Peyer's patch (tissue), 4 donors: ENCODE results near the gene OR2D3. TPM values are rescaled to one million over a fixed set of nuclear protein-coding genes. Genes with fewer than 3 reads are reported as not detected.
"Not testable (repeated sequence)": the region's sequence is repeated elsewhere in the genome, so short reads cannot be mapped to it uniquely, and the experiment has no call there.

ENCODE experiments used
- DNase-seq, 3 donors: peaks; one replicate each; pipeline ENCODE4 v3.0.0-alpha.2; 2017 to 2019
- H3K27ac ChIP-seq, 4 donors: fragments of 200-600 bp; sonication (generic); one replicate each; pipeline ENCODE4 v1.5.1; 2016 to 2019
- H3K27me3 ChIP-seq, 2 donors: fragments of 200-600 bp; sonication (generic); one replicate each; pipeline ENCODE4 v1.5.1; 2019
- H3K36me3 ChIP-seq, 3 donors: fragments of 200-600 bp; sonication (generic); one replicate each; pipeline ENCODE4 v1.5.1; 2016 to 2019
- H3K4me1 ChIP-seq, 4 donors: fragments of 200-600 bp; sonication (generic); one replicate each; pipeline ENCODE4 v1.5.1; 2016 to 2019
- H3K4me3 ChIP-seq, 4 donors: fragments of 200-600 bp; sonication (generic); 1 replicate in 3 of 4; 2 replicates in 1 of 4; pipeline ENCODE4 v1.5.1; 2016 to 2019; ENCODE audit warnings: mild to moderate bottlenecking in 1 of 4
- H3K9me3 ChIP-seq, 4 donors: fragments of 200-600 bp; sonication (generic); one replicate each; pipeline ENCODE4 v1.5.1; 2016 to 2019; ENCODE audit warnings: mild to moderate bottlenecking in 1 of 4
- CTCF ChIP-seq, 6 experiments: fragments of 450-650 bp in 4 of 6; fragments of 200-600 bp in 2 of 6; sonication (generic) in 1 of 6; IDR thresholded peaks; one replicate each; pipeline ENCODE4 v1.5.1; 2017 to 2019; ENCODE audit warnings: antibody characterized with exemption in 6 of 6, mild to moderate bottlenecking in 3 of 6, moderate library complexity in 1 of 6
- POLR2A ChIP-seq, 2 donors: fragments of 450-650 bp; IDR thresholded peaks; one replicate each; pipeline ENCODE4 v1.5.1; 2017; ENCODE audit warnings: antibody characterized with exemption in 2 of 2, mild to moderate bottlenecking in 2 of 2, moderate library complexity in 2 of 2
- total RNA-seq, 4 donors: library from RNA; depleted of rRNA; stranded (reverse); fragments of >200 nt; gene quantifications; one replicate each; pipeline ENCODE4 v1.1.0, GENCODE V29; 2016

OR2D3 gene
- total RNA-seq, 4 donors from 2014 or later: not detected

GRCh38 chr11:6900327-6900999 is 20.3 kb upstream of the OR2D3 start:
- Histone ChIP-seq H3K27me3 (no peaks in the 10 kb centered on the region), H3K4me1 (no peaks in the 10 kb centered on the region), H3K9me3 (no peaks in the 10 kb centered on the region), H3K4me3 (no peak overlapping the region), H3K36me3 (no peaks in the 10 kb centered on the region), H3K27ac (no peak overlapping the region)
- TF ChIP-seq CTCF (IDR thresholded peaks at IDR 0.05) (peak in 3 of 6 experiments; percentile 15 to 34 (median 25)), POLR2A (IDR thresholded peaks at IDR 0.05) (no peak)
- no peak for DNase-seq

- H3K27ac ChIP-seq, H3K36me3 ChIP-seq, H3K9me3 ChIP-seq, H3K4me3 ChIP-seq, DNase-seq, H3K27me3 ChIP-seq, H3K4me1 ChIP-seq: not testable (repeated sequence)
Measured at GRCh38 chr11:6904804-6905203, 16.0 kb upstream of the OR2D3 start.

GRCh38 chr11:6911378-6911777 is 9.4 kb upstream of the OR2D3 start:
- Histone ChIP-seq H3K27me3 (no peaks in the 10 kb centered on the region), H3K9me3 (no peaks in the 10 kb centered on the region), H3K4me1 (no peaks in the 10 kb centered on the region), H3K36me3 (no peaks in the 10 kb centered on the region), H3K27ac (no peak overlapping the region), H3K4me3 (no peak overlapping the region)
- TF ChIP-seq POLR2A (IDR thresholded peaks at IDR 0.05) (no peak), CTCF (IDR thresholded peaks at IDR 0.05) (no peak)
- DNase-seq: no peak

GRCh38 chr11:6911948-6912347 is 8.9 kb upstream of the OR2D3 start:
- DNase-seq: no peak
- no peaks in the 10 kb centered on the region for H3K4me1 ChIP-seq
- TF ChIP-seq CTCF (IDR thresholded peaks at IDR 0.05): no peak
- TF ChIP-seq POLR2A (IDR thresholded peaks at IDR 0.05): no peak

DNA sequence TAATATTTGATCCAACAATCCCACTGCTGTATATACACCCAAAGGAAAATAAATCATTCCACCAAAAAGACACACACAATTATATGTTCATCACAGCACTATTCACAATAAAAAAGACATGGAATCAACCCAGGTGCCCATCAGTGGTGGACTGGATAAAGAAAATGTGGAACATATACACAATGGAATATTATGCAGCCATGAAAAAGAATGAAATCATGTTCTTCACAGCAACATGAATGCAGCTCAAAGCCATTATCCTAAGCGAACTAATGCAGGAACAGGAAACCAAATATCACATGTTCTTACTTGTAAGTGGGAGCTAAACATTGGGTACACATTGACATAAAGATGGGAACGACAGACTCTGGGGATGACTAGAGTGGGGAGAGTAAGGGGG is 1.1 kb upstream of the OR2D3 start:
- TF ChIP-seq CTCF (IDR thresholded peaks at IDR 0.05) (no peak), POLR2A (IDR thresholded peaks at IDR 0.05) (no peak)
- H3K9me3 ChIP-seq: no peaks in the 10 kb centered on the region
- DNase-seq: no peak
- no peaks in the 10 kb centered on the region for H3K27me3 ChIP-seq
- no peaks in the 10 kb centered on the region for H3K4me1 ChIP-seq
- H3K36me3 ChIP-seq: no peaks in the 10 kb centered on the region
- H3K27ac ChIP-seq: no peak overlapping the region
- H3K4me3 ChIP-seq: no peak overlapping the region

More at GRCh38 chr11:6911948-6912347, 8.9 kb upstream of the OR2D3 start:
- Histone ChIP-seq H3K4me3 (no peak overlapping the region), H3K36me3 (no peaks in the 10 kb centered on the region), H3K27me3 (no peaks in the 10 kb centered on the region), H3K9me3 (no peaks in the 10 kb centered on the region), H3K27ac (no peak overlapping the region)

- no peaks in the 10 kb centered on the region for H3K27me3 ChIP-seq
- TF ChIP-seq POLR2A (IDR thresholded peaks at IDR 0.05) (no peak), CTCF (IDR thresholded peaks at IDR 0.05) (no peak)
- H3K4me3 ChIP-seq: no peak overlapping the region
- H3K4me1 ChIP-seq: peaks cover 0 to 7% (median 2%) of the 10 kb centered on the region in 4 donors
- no peaks in the 10 kb centered on the region for H3K36me3 ChIP-seq
- no peak overlapping the region for H3K27ac ChIP-seq
- DNase-seq: no peak
- H3K9me3 ChIP-seq: no peaks in the 10 kb centered on the region
Measured at GRCh38 chr11:6925007-6925577, 4.3 kb downstream of the OR2D3 start.
